Vagina (tissue), 2 donors: ENCODE results near the gene OXCT1. TPM values are rescaled to one million over a fixed set of nuclear protein-coding genes. Genes with fewer than 3 reads are reported as not detected.
"Not testable (repeated sequence)": the region's sequence is repeated elsewhere in the genome, so short reads cannot be mapped to it uniquely, and the experiment has no call there.

Experiments
- DNase-seq, 2 donors: peaks; one replicate each; pipeline ENCODE4 v3.0.0-alpha.2; 2017; ENCODE audit errors: extremely low spot score in 2 of 2
- H3K27ac ChIP-seq: fragments of 200-600 bp; sonication (generic); one replicate; pipeline ENCODE4 v1.5.1; 2019
- H3K27me3 ChIP-seq: fragments of 200-600 bp; sonication (generic); one replicate; pipeline ENCODE4 v1.5.1; 2019
- H3K36me3 ChIP-seq, 2 donors: fragments of 200-600 bp; sonication (generic); one replicate each; pipeline ENCODE4 v1.5.1; 2017 to 2019
- H3K4me1 ChIP-seq: fragments of 200-600 bp; sonication (generic); one replicate; pipeline ENCODE4 v1.5.1; 2019
- H3K4me3 ChIP-seq, 2 donors: fragments of 200-600 bp; sonication (generic); 1 replicate in 1 of 2; 2 replicates in 1 of 2; pipeline ENCODE4 v1.5.1; 2016 to 2019
- H3K9me3 ChIP-seq: fragments of 200-600 bp; sonication (generic); one replicate; pipeline ENCODE4 v1.5.1; 2019
- CTCF ChIP-seq, 3 experiments: fragments of 450-650 bp in 2 of 3; fragments of 200-600 bp in 1 of 3; sonication (generic) in 1 of 3; IDR thresholded peaks; one replicate each; pipeline ENCODE4 v1.5.1; 2017 to 2019; ENCODE audit warnings: antibody characterized with exemption in 3 of 3, mild to moderate bottlenecking in 2 of 3, moderate library complexity in 2 of 3
- POLR2A ChIP-seq, 2 donors: fragments of 450-650 bp; IDR thresholded peaks; one replicate each; pipeline ENCODE4 v1.6.1; 2017; ENCODE audit warnings: antibody characterized with exemption in 2 of 2, mild to moderate bottlenecking in 2 of 2, moderate library complexity in 2 of 2
- POLR2AphosphoS5 ChIP-seq, 2 donors: sonication (generic); formaldehyde crosslinking; IDR thresholded peaks; one replicate each; pipeline ENCODE4 v1.9.0; 2017; ENCODE audit warnings: antibody characterized with exemption in 2 of 2, mild to moderate bottlenecking in 2 of 2, low read depth in 1 of 2; ENCODE audit not compliant: insufficient read depth in 1 of 2
- intact Hi-C: fragments of 100-400 bp; cut with DNase I; formaldehyde crosslinking; loops from one replicate; pipeline ENCODE4 v1.15.1; 2023
- total RNA-seq: library from RNA; depleted of rRNA; stranded (reverse); fragments of >200 nt; gene quantifications from one replicate; pipeline ENCODE4 v1.2.3, GENCODE V29; 2016

The OXCT1 gene
- total RNA-seq, 1 donor from 2014 or later = 15.5 TPM

GRCh38 chr5:41851116-41851515, 19.1 kb downstream of the OXCT1 start:
- Histone ChIP-seq H3K9me3 (no peaks in the 10 kb centered on the region), H3K36me3 (peaks cover 0 to 50% of the 10 kb centered on the region in 2 donors), H3K27me3 (no peaks in the 10 kb centered on the region), H3K4me1 (no peaks in the 10 kb centered on the region), H3K4me3 (no peak overlapping the region), H3K27ac (no peak overlapping the region)
- intact Hi-C loops = loop anchor here (10.0 kb wide), 1 partner anchor 54 kb away; the partner anchor contains the start of gene RIMOC1
- DNase-seq = no peak
- no peak for TF ChIP-seq POLR2AphosphoS5 (IDR thresholded peaks at IDR 0.05; ENCODE audit: insufficient read depth in 1 of 2, low read depth in 1 of 2)
- TF ChIP-seq POLR2A (IDR thresholded peaks at IDR 0.05) = no peak
- TF ChIP-seq CTCF (IDR thresholded peaks at IDR 0.05) = no peak

- Histone ChIP-seq H3K36me3 (peaks cover 0 to 43% of the 10 kb centered on the region in 2 donors), H3K9me3 (no peaks in the 10 kb centered on the region), H3K4me1 (no peaks in the 10 kb centered on the region), H3K4me3 (no peak overlapping the region), H3K27me3 (no peaks in the 10 kb centered on the region), H3K27ac (no peak overlapping the region)
- intact Hi-C loops = no loop called here
- no peak for TF ChIP-seq POLR2A (IDR thresholded peaks at IDR 0.05)
- TF ChIP-seq CTCF (IDR thresholded peaks at IDR 0.05) = no peak
- no peak for TF ChIP-seq POLR2AphosphoS5 (IDR thresholded peaks at IDR 0.05; ENCODE audit: insufficient read depth in 1 of 2, low read depth in 1 of 2)
- DNase-seq = no peak
Measured at GRCh38 chr5:41848983-41849382, 21.2 kb downstream of the OXCT1 start.

- intact Hi-C loops, H3K27ac ChIP-seq, DNase-seq, H3K4me3 ChIP-seq, H3K27me3 ChIP-seq, H3K4me1 ChIP-seq, H3K9me3 ChIP-seq: not testable (repeated sequence)
- H3K36me3 ChIP-seq = peaks cover 0 to 17% of the 10 kb centered on the region in 2 donors
Measured at GRCh38 chr5:41845751-41846150, 24.5 kb downstream of the OXCT1 start.

- no peak for DNase-seq
- no peaks in the 10 kb centered on the region for H3K27me3 ChIP-seq
- peaks cover 4% of the 10 kb centered on the region for H3K4me1 ChIP-seq
- no peak for TF ChIP-seq POLR2AphosphoS5 (IDR thresholded peaks at IDR 0.05; ENCODE audit: insufficient read depth in 1 of 2, low read depth in 1 of 2)
- TF ChIP-seq POLR2A (IDR thresholded peaks at IDR 0.05) = no peak
- TF ChIP-seq CTCF (IDR thresholded peaks at IDR 0.05) = no peak
- intact Hi-C loops = no loop called here
- peaks cover 0 to 13% of the 10 kb centered on the region in 2 donors for H3K36me3 ChIP-seq
- no peaks in the 10 kb centered on the region for H3K9me3 ChIP-seq
- no peak overlapping the region for H3K4me3 ChIP-seq
- H3K27ac ChIP-seq = no peak overlapping the region
Measured at GRCh38 chr5:41844502-41844901, 25.7 kb downstream of the OXCT1 start.

GRCh38 chr5:41843456-41844370, 26.5 kb downstream of the OXCT1 start:
- peaks cover 0 to 11% of the 10 kb centered on the region in 2 donors for H3K36me3 ChIP-seq
- peaks cover 4% of the 10 kb centered on the region for H3K4me1 ChIP-seq
- intact Hi-C loops = no loop called here
- H3K4me3 ChIP-seq = no peak overlapping the region
- TF ChIP-seq CTCF (IDR thresholded peaks at IDR 0.05) = peak; percentile 33 to 52 (median 43)
- TF ChIP-seq POLR2AphosphoS5 (IDR thresholded peaks at IDR 0.05; ENCODE audit: insufficient read depth in 1 of 2, low read depth in 1 of 2) = no peak
- no peak for TF ChIP-seq POLR2A (IDR thresholded peaks at IDR 0.05)
- no peaks in the 10 kb centered on the region for H3K27me3 ChIP-seq
- H3K27ac ChIP-seq = no peak overlapping the region
- no peak for DNase-seq
- no peaks in the 10 kb centered on the region for H3K9me3 ChIP-seq
